Measurements from ENCODE around the gene EPHX1.
A peak's percentile ranks its signal among the peaks of the same experiment; 100 is the strongest.
"Not testable (repeated sequence)": the region's sequence is repeated elsewhere in the genome, so short reads cannot be mapped to it uniquely, and the experiment has no call there.

EPHX1 gene

GRCh38 chr1:225817611-225818061 is 7.7 kb downstream of the EPHX1 start:
- peak; percentile 62 for DNase-seq

- DNase-seq: no peak
These were observed 8.3 kb downstream of the EPHX1 start for GRCh38 chr1:225818229-225818628.

GRCh38 chr1:225819346-225820192 is 9.6 kb downstream of the EPHX1 start:
- no peak for DNase-seq

DNA sequence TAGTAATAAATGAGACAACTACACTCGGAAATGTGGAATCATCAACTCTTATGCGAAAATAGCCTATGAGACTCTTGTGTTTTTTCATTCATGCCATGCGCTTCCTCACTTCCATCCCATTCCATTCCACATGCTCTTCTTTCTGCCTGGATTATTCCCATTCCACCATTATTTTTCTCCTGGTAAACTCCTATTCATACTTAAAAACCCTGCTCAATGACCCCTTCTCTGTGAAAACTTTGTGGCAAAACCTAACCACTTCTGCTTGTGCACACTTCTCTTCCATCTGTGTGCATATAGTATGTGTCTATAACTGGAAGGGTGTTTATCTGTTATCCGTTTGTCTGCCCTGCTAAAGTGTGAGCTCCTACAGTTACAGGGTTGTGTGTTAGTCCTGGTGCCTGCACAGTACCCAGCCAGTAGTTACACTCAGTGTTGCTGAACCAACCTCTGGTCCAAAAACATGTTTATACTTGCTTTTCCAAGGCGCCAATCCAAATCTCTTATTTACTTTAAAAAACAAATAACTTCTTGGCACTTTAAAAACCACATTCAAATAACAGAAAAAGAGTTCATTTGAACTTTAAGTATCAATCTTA is 10.7 kb downstream of the EPHX1 start:
- DNase-seq: no peak

- no peak for DNase-seq
These were observed 12.9 kb downstream of the EPHX1 start for GRCh38 chr1:225822655-225823403.

- DNase-seq: no peak
These were observed 13.9 kb downstream of the EPHX1 start for GRCh38 chr1:225823811-225824261.

GRCh38 chr1:225824533-225824941 is 14.6 kb downstream of the EPHX1 start:
- DNase-seq: no peak

- DNase-seq: no peak
These were observed 15.2 kb downstream of the EPHX1 start for GRCh38 chr1:225825078-225825477.

GRCh38 chr1:225825607-225826007 is 15.7 kb downstream of the EPHX1 start:
- no peak for DNase-seq

DNA sequence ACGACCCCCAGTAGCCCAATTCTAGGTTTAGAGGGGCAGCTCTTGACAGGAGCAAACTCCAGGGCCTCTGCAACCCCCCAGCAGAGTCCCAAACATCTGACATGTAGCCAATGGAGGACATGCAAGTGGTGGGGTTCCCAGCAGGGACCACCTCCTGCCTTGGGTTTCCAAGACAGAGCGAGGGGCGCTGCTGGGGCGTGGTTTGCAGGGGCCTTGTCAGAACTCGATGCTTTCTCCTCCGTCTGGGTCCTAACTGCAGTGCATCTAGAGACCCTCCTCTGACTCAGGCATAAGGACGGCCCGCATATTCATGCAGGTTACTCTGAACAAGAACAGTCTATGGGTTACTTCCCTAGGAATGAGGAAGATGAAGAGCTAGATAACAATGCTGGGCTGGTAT is 17.2 kb downstream of the EPHX1 start:
- DNase-seq: no peak

GRCh38 chr1:225828706-225829345 is 18.9 kb downstream of the EPHX1 start:
- DNase-seq: peak; percentile 13

- no peak for DNase-seq
These were observed 20.9 kb downstream of the EPHX1 start for GRCh38 chr1:225830841-225831240.

GRCh38 chr1:225834417-225835329 is 24.7 kb downstream of the EPHX1 start:
- DNase-seq: peak; percentile 90

- peak; percentile 69 for DNase-seq
These were observed 25.9 kb downstream of the EPHX1 start for GRCh38 chr1:225835856-225836255.

DNA sequence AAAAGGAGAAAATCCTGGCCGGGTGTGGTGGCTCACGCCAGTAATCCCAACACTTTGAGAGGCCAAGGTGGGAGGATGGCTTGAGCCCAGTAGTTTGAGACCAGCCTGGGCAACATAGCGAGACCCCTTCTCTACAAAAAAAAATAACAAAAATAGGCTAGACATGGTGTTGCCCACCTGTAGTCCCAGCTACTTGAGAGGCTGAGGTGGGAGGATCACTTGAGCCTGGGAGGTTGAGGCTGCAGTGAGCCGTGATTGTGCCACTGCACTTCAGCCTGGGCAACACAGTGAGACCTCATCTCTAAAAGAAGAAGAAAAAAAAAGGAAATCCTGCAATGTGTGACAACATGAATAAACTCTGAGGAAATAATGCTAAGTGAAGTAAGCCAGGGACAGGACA is 26.4 kb downstream of the EPHX1 start:
- not testable (repeated sequence) for DNase-seq

- DNase-seq: no peak
These were observed 28.9 kb downstream of the EPHX1 start for GRCh38 chr1:225838793-225839192.

GRCh38 chr1:225840223-225840610 is 30.3 kb downstream of the EPHX1 start:
- no peak for DNase-seq

DNA sequence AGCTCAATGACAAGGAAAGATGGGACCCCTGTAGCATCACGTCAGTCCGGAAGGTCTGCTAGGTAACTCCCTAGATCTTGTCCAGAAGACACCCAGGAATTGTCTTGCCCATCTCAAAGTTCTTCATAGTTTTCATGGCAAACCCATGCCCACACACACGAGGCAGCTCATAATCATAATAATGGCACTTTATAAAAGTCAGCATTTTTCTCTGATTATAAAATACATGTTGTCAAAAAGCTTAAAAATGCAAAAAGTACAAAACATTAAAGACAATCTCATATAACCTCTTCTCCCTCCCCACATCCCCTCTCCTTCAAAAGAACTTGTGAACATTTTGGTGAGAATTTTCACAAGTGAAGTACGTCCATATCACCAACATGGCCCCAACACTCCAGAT is 30.8 kb downstream of the EPHX1 start:
- no peak for DNase-seq

GRCh38 chr1:225842074-225842473 is 32.1 kb downstream of the EPHX1 start:
- DNase-seq: no peak

DNA sequence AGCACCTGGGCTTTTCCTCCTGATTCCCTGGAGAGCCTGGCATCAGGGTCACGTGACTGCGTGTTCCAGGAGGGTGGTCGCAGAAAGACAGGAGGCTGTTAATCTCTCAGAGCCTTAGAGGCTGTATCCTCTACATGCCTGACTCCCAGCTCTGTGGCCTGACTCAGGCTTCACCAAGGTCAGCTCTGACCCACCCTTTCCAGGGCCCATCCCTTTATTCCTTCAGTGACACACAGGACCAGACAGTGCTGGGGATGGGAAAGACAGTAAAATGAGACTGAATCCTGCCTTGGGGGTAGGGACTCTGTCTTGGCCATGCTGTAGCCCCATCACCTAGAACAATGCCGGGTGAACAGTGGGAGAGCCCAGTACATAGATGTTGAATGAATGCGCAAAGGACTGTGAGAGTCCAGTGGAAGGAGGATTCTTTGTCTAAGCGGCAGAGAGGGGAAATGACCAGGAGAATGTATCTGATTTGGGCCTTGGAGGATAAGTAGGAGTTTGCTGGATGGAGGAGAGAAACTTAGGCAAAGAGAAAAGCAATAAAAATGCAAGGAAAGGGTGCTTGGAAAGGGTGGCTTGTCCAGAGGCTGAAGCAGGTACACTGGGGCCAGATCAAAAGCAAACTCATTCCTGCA is 33.0 kb downstream of the EPHX1 start:
- DNase-seq: no peak

DNA sequence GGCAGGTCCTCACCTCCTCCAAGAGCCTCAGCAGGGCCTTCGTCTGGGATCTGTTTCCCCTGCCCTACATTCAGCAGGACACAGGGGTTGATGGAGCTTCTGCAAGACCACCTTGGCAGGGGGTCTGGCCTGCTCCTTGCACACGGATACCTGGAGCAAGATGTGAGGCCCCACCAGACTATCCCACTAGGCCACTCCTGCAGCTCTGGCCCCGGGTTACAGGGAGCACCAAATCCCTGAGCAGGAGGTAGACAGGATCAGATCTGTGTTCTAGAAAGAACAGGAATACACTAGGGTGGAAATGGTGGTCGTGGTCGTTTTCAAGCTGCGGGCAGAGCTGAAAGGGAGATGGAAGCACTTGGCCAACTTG is 33.5 kb downstream of the EPHX1 start:
- DNase-seq: no peak
